Breast epithelium (tissue), 3 donors: ENCODE data around the gene PAXX.

Experiments
- POLR2A ChIP-seq: fragments of 450-650 bp; IDR thresholded peaks from one replicate; pipeline ENCODE4 v1.6.1; 2016; ENCODE audit warnings: antibody characterized with exemption, mild to moderate bottlenecking, moderate library complexity
- POLR2AphosphoS5 ChIP-seq, 3 donors: sonication (generic); formaldehyde crosslinking; IDR thresholded peaks; one replicate each; pipeline ENCODE4 v1.6.1; 2017; ENCODE audit warnings: antibody characterized with exemption in 3 of 3
- TF ChIP-seq, protein P1 (sequence below), 3 donors: fragments of 450-650 bp; IDR thresholded peaks; one replicate each; pipeline ENCODE4 v1.5.1; 2016 to 2017; ENCODE audit warnings: antibody characterized with exemption in 3 of 3, mild to moderate bottlenecking in 3 of 3, moderate library complexity in 3 of 3

DNA sequence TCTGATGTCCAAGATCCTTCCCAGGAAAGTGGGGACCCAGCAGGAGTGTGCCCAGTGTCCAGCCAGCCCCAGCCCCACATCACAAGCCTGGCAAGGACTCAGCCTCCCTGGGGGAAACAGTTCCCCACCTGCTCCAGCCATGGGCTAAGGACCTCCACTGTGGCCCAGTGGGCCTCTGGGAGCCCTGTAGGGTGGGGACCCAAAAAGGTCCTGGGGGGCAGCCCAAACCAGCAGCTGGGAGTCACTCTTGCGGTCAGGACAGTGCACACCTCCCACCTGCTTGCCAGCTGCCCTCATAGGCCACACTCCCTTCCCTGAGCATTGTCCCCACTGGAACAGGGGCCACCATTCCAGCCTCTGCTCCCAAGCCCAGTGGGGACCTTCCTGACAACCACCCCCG, 34.2 kb downstream of the PAXX start:
- TF ChIP-seq, protein P1, sequence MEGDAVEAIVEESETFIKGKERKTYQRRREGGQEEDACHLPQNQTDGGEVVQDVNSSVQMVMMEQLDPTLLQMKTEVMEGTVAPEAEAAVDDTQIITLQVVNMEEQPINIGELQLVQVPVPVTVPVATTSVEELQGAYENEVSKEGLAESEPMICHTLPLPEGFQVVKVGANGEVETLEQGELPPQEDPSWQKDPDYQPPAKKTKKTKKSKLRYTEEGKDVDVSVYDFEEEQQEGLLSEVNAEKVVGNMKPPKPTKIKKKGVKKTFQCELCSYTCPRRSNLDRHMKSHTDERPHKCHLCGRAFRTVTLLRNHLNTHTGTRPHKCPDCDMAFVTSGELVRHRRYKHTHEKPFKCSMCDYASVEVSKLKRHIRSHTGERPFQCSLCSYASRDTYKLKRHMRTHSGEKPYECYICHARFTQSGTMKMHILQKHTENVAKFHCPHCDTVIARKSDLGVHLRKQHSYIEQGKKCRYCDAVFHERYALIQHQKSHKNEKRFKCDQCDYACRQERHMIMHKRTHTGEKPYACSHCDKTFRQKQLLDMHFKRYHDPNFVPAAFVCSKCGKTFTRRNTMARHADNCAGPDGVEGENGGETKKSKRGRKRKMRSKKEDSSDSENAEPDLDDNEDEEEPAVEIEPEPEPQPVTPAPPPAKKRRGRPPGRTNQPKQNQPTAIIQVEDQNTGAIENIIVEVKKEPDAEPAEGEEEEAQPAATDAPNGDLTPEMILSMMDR (IDR thresholded peaks at IDR 0.05): no peak
- no peak for TF ChIP-seq POLR2A
- TF ChIP-seq POLR2AphosphoS5 (IDR thresholded peaks at IDR 0.05): no peak
